NB4 (cell line): ENCODE results near the gene DNAJC15.

Experiments used
- CTCF ChIP-seq: IDR thresholded peaks from one replicate; pipeline ENCODE4 v1.5.1; 2012; ENCODE audit warnings: low read depth, low read length
- POLR2A ChIP-seq: IDR thresholded peaks from 2 replicates; pipeline ENCODE4 v1.6.1; 2011; ENCODE audit warnings: mild to moderate bottlenecking; ENCODE audit not compliant: insufficient read length; ENCODE audit errors: extremely low read depth
- TF ChIP-seq, protein P1 (sequence below): IDR thresholded peaks from 2 replicates; pipeline ENCODE4 v1.6.1; 2011; ENCODE audit warnings: low read depth, low read length

- TF ChIP-seq CTCF: no peak
- no peak for TF ChIP-seq POLR2A
- TF ChIP-seq, protein P1, sequence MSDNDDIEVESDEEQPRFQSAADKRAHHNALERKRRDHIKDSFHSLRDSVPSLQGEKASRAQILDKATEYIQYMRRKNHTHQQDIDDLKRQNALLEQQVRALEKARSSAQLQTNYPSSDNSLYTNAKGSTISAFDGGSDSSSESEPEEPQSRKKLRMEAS: no peak
Measured at GRCh38 chr13:43014162-43014561, 9.2 kb upstream of the DNAJC15 start.
